OCI-M1 (cell line): ENCODE results near the gene PDCD1LG2.
A peak's percentile ranks its signal among the peaks of the same experiment; 100 is the strongest.
"Not testable (repeated sequence)": the region's sequence is repeated elsewhere in the genome, so short reads cannot be mapped to it uniquely, and the experiment has no call there.

ENCODE experiments used
- DNase-seq: peaks from one replicate; lab custom pipeline; 2025; lab: John Stamatoyannopoulos, UW

Gene PDCD1LG2

DNA sequence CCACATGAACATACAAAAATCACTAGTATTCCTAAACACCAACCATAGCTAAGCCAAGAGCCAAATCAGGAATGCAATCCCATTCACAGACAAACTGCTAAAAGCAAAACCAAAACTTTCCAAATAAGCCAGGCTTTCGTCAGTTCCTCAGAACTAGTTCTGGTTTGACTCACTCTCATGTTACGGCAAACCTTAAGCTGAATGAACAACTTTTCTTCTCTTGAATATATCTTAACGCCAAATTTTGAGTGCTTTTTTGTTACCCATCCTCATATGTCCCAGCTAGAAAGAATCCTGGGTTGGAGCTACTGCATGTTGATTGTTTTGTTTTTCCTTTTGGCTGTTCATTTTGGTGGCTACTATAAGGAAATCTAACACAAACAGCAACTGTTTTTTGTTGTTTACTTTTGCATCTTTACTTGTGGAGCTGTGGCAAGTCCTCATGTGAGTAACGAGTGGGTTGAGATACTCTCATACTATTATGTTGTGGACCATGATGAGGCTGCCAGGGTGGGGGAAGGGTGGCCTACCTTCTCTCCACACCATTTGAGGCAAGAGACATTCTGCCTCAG, at the start of gene PDCD1LG2:
Gene PDCD1LG2 (plus strand): TSS at position 172 of the 572 bp plus-strand sequence. CDS start 12,016 bp downstream, outside the sequence.
- peak; percentile 98 for DNase-seq

DNA sequence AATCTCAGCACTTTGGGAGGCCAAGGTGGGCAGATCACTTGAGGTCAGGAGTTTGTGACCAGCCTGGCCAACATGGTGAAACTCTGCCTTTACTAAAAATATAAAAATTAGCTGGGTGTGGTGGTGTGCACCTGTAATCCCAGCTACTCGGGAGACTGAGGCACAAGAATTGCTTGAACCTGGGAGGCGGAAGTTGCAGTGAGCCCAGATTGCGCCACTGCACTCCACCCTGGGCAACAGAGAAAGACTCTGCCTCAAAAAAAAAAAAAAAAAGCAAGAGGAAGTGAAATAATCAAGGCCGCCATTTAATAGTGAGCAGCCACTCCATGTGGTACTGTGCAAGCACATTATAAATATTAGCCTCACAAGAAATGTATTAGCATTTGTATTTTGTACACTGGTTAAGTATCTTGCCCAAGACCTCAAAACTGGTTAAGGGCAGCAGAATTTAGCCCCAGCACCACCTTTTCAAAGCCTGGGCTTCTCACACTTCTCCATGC, 45.5 kb upstream of the PDCD1LG2 start:
- not testable (repeated sequence) for DNase-seq

DNA sequence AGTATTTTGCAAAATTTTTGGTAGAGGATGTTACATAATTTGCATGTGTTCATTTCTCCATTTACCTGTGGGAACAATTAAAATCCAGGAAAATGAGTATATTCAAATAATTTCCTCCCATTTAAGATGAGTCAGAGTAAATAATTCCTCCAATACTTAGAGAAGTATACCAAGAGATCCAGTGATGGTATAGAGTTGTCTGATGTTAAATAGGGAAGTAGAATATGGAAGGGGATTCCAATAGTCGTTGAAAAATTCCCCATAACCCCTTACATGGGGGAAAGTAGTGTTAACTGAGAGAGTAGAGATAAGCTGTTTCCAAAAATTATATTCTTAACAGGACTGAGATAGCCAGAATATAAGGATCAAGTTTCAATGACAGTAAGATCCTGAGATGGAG, 44.3 kb upstream of the PDCD1LG2 start:
- DNase-seq, result no peak

DNA sequence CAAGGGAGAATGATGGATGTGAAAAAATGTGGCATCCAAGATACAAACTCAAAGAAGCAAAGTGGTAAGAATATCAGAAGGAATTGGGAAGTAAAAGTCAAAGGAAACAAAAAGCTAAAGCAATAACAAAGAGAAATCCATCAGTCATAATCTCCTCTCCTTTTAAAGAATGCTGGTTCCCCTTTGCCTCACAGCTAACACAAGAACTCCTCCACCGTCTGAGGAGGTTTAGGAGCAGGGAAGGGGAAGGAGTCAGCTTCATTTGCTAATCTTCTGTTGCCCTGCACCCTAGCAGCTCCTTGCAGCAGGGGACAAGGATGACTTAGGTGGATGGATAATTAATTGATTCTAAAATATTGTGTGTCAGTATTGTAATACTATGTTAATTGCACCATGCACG, 43.6 kb upstream of the PDCD1LG2 start:
- no peak for DNase-seq

DNA sequence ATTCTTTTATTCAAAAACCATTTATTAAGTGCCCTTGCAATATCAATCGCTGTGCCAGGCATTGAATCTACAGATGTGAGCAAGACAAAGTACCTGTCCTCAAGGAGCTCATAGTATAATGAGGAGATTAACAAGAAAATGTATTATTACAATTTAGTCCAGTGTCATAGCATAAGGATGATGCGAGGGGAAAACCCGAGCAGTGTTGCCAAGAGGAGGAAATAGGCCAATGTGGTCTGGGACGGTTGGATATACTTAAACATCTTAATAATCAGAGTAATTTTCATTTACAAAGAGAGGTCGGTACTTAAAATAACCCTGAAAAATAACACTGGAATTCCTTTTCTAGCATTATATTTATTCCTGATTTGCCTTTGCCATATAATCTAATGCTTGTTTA, 41.5 kb upstream of the PDCD1LG2 start:
- no peak for DNase-seq

DNA sequence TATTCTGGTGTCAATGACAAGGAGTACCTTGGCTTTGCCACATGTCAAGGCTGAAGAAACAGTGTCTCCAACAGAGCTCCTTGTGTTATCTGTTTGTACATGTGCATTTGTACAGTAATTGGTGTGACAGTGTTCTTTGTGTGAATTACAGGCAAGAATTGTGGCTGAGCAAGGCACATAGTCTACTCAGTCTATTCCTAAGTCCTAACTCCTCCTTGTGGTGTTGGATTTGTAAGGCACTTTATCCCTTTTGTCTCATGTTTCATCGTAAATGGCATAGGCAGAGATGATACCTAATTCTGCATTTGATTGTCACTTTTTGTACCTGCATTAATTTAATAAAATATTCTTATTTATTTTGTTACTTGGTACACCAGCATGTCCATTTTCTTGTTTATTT, 40.2 kb upstream of the PDCD1LG2 start:
- DNase-seq, result no peak

DNA sequence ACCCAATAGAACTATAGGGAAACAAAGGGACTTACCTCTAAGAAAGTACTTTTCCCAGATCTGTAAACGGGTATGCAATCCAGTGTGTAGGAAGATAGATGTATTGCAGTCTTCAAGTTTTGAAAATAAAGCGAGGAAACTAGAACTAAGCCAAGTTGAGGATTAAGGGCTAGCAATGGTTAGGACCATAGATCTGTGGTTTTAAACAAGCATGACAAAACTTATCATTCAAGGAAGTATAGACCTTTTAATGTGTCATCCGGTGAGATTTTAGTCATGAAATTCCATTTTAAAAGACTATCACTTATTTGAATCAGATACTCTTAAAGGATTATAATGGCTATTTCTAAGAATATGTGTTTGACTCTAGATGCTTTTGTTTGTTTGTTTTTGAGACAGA, 39.5 kb upstream of the PDCD1LG2 start:
- no peak for DNase-seq

DNA sequence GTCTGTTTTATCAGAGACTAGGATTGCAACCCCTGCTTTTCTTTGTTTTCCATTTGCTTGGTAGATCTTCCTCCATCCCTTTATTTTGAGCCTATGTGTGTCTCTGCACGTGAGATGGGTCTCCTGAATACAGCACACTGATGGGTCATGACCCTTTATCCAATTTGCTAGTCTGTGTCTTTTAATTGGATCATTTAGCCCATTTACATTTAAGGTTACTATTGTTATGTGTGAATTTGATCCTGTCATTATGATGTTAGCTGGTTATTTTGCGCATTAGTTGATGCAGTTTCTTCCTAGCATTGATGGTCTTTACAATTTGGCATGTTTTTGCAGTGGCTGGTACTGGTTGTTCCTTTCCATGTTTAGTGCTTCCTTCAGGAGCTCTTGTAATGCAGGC, 34.7 kb upstream of the PDCD1LG2 start:
- not testable (repeated sequence) for DNase-seq

DNA sequence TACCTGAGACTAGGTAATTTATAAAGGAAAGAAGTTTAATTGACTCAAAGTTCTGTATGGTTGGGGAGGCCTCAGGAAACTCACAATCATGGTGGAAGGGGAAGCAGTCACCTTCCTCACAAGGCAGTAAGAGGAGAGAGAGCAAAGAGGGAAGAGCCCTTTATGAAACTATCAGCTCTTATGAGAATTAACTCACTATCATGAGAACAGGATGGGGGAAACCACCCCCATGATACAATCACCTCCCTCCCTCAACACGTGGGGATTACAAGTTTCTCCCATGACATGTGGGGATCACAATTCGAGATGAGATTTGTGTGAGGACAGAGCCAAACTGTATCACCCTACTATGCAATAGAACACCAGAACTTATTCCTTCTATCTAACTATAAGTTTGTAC, 32.1 kb upstream of the PDCD1LG2 start:
- DNase-seq, result peak; percentile 90

DNA sequence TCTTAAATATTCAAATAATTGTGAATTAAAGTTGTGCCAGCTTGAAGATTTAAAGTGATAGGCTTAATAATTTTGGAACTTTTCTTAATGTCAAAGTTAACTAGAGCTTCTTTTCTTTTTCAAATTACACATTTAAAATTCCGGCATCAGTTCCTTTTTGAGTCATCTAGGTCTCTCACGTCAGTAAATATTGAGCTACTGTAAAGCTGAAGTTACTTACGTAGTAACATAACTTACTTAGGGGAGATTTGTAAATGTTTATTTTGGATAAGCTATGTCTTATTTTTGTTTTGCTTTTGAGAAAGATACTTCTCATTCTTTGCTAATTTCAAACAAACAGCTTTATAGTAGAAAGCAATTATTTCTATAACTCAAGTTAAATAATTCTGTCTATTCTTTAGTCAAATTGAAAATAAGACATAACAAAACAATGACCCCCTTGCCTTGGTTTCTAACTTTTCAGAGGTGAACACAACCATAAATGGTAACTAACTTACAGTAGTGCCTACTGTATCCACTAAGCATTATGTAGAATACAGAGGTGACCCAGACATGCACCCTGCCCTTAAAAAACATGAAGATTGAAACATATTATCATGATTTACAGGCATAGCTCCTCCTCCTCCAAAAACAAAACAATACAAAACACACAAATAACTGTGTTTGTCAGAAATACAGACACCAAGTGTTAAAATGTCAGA, 30.2 kb upstream of the PDCD1LG2 start:
- no peak for DNase-seq

DNA sequence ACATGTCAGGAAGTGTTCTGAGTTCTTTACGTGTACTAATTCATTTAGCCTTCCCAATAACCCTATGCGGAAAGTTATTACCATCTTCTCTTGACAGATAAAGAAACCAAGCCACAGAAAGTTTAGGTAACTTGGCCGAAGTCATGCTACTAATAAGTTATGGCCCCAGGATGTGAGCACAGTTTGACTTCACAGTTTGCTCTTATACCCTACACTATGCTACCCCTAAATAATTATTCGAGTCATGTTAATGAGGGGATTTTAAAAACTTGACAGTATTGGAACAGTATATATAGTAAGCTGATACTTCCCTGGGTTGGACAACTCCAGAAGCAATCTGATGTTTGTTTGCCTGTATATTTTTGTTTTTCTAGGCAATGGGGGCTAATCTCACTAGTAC, 29.4 kb upstream of the PDCD1LG2 start:
- no peak for DNase-seq

DNA sequence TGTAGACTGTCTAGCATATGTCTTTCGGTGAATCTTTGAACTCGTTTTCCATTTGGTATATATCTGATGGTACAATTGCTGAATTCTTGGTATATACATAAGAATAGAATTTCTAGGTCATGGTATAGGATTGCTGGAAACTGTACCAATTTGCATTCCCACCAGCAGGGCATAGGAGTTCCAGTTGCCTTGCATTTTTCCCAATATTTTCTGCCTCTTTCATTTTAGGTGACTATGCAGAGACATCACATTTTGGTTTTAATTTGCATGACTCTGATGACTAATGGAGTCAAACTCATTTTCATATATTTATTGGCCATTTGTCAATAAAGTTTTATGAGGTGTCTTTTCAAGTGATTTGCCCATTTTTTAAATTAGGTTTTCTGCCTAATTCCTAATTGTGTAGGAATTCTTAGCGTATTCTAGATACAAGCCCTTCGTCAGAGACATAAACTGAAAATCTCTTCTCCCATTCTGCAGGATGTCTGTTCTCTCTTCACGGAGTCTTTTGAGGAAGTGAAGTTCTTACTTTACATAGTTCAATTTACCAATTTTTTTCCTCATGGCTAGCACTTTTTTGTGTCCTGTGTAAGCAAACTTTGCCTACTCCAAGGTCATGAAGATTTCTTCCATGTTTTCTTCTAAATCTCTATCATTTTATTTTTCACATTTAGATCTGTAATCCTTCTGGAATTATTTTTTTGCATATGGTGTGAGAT, 28.9 kb upstream of the PDCD1LG2 start:
- peak; percentile 96 for DNase-seq

DNA sequence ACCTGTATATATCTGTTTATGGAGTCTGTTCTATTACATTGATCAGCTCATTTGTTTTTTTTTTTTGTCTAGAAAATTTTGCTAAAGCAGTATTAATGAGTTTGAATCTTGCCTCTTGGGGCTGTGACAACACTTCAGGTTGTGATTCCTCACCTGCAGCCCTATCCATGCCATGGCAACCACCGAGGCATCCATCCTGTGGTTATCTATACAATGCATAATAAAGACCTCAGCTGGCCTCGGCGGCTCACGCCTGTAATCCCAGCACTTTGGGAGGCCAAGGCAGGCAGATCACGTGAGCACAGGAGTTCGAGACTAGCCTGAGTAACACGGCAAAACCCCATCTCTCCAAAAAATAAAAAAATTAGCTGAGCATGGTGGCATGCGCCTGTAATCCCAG, 28.1 kb upstream of the PDCD1LG2 start:
- DNase-seq, result no peak

DNA sequence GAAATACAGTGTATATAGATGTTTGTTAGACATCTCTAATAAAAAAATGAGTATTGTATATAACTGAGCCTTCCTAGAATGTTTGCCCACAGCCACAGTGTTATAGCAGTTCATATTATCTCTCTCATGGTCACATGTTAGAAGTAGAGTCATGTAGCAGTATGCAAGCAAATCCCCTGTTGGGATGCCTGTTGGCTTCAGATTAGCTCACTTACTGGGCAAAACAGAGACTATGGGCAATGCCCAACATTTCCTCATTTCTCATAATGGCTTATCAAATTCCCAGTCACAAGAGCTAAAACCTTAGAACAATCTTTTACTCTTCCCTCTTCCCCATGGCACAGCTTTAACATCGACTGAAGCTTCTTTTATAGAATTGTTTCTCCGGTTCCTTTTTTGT, 27.0 kb upstream of the PDCD1LG2 start:
- peak; percentile 99 for DNase-seq

DNA sequence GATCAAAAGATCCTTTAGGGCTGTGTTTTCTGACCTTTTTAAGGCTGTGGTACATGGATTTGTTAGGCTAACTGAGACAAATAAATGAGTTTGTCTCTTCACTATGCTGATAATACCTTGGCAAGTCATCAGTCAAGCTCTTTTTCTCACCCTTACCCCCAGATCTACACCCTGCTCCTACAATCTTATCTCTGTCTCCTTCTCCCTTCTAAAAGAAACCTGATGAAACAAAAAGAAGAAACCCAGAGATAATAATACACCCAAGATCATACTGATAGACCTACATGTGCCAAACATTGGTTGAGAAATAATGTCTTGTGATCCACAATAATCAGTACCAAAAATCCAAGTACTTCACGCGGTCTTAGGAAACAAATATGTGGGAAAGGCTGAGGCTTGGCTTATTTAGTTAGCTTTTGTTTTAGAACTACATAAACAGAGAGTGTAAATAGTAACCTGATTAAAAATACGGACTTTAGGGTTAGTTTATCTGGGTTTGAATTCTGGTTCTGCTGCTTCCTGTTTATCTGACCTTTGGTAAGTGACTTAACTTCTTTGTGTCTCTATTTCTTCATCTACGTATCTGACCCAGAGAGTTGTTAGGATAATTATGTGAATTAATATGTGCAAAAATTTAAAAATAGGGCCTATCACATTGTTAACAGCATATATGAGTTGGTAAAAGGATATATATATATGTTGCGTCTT, 24.8 kb upstream of the PDCD1LG2 start:
- DNase-seq, result peak; percentile 89

DNA sequence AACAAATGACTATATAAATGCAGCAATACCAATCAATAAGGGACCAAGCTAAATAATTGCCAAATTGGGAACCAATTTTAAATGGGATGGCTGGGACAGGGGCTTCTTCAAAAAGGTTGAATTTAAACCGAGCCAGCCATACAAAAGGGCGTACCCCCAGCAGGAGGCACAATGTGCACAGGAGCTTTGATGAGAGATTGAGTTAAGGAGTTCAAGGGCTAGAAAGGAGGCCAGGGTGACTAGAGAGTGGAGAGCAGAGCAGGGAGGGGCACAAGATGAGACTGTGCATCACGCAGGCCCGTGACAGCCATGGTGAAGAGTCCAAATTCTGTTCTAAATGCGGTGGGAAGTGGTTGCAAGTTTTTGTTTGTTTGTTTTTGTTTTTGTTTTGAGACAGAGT, 23.3 kb upstream of the PDCD1LG2 start:
- no peak for DNase-seq

DNA sequence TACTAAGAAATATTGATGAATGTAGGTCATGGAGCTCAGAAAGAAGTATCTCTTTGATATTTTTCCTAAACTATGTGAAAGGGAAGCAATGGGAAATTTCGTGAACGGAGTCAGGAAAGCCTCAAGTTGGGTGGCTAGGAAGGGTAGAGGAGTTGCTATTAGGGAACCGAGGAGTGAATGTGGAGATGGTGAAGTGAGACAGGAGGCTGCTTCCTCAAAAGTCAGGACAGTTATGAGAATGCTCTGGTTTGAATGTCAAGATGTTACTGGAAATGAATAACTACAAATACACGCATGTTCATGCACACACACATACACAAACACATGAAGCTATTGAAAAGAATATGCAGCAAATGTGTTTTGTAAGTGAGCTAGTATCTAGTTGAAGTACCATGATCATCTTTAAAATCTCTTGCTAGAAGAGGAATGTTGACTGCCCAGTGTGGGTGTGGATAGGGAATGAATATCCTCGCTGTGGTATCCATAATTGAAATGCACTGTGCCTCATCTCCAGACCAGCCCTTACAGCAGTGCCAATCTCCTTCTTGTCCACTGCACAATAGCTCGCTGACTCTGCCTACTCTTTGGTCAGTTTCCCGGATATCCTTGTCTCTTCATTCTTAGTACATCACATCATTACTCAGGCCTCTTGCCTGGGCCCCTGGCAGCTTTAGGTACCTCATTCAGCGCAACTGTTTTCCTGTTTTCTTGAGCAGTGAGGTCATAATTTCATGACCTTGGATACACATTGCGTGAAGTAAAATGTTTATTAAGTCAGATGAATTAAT, 21.9 kb upstream of the PDCD1LG2 start:
- DNase-seq, result no peak

DNA sequence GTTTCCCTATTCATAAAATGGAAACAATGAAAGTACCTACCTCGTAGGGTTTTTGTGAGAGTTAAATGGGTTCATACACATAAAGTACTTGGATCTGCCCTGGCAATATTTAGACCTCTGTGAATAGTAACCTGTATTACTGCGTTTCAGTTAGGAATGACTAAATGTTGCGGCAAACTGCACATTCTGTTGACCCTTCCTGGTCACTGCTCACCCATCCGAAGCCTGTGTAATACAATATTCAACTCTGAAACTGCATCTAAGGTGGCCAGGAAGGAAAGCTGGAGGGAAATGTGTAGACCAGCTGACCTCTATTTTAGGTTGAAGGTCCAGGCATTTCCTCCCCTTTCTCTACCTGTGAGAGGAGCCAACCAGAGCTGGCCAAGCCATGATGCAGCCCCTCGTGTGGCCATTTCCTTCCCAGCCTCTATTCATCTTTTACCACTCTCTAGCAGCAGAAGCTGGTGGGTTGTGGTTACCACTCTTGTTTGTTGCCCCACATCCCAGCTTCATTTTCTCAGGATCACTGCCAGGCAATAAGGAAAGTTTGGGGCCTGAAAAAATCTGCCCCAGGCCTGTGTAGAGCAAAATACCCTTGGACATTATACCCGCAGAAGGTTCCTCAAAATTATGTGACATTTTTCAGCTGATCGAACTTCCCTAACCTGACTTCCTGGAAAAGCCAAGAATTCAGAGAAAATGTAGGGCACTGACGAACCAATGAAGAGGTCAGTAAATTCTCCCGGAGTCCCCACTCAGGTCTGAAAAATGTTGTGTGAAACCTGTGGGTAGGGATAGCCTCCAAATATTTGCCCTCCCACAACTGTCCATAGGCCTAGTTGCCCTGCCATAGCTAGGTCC, 20.5 kb upstream of the PDCD1LG2 start:
- DNase-seq, result peak; percentile 100

DNA sequence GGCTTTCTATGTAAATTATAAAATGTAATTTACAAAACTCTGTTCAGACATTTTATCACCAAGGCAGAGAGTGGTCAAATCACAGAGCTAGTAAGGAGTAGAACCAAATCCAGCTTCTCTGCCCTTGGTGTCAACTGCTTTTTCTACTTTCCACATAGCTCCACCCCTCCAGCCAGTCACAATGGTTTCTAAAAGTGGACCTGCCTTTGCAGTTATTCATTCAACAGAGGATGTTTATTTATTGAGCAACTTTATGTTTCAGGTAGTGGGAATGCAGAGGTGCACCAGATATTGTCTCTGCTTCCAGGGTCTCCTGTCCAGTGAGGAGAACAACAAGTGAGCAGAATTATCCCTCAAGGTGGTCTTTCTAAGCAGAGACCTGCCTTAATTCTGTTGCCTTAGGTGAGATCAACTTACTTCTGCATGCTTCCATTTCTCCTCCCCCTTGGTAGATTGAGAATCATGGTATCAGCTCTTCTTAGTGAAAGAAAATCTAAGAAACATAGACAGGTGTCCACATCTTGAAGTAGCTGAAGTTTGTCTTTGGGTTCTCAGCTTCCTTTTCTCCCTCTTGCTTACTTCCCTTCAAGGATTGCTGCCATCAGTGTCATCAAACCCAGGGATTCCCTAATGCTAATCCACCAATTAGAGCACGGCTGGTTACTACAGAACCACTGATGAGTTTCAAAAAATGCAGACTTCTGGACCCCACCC, 17.2 kb upstream of the PDCD1LG2 start:
- no peak for DNase-seq
